ENCODE measurements around the gene CARMIL1. TPM values are rescaled to one million over a fixed set of nuclear protein-coding genes. Genes with fewer than 3 reads are reported as not detected.
A peak's percentile ranks its signal among the peaks of the same experiment; 100 is the strongest.

CARMIL1 gene
- total RNA-seq, 2 experiments from 2014 or later, result 3.9 to 4.7 TPM

DNA sequence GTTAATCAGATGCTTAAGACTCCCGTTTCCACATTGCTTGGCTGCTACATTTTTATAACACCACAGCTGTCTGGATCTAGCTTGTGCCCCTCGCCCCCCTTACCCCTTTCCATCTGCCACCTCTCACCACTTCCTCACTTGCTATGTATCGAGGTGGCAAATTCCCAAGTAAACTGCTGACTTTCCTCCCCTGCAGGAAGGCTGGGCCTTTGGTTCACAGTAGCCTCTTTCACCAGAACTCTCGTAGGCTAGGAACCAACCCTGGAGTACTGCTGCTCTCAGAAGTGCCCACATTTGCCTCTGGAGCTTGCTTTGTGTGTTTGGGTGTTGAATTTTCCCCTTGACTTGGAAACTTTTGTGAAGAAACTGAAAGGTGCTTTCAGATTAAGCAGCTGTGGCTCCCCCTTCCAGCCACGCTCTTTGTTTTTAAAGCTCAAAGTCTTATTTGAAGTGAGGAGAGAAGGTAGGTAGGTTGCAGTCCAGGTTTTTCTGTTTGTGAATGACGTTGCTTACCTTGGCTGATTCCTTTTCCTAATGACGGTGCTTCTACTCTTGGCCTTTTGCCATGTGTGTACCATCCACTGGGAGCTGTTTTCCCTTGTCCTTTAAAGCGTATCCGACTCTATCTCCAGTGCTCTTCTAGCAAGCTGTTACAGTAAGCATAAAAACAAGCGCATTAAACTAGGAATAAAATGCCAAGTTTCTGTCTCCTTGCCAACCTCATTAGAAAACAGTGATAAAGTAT is 90.4 kb downstream of the CARMIL1 start:
- ChIA-PET CTCF (interaction anchor here (1.0 to 1.8 kb wide), 5 partner anchors 12 to 121 kb away, joined by 3 to 4 read pairs (median 4); no protein-coding TSS in a partner anchor), POLR2A (interaction anchor here (0.9 to 5.3 kb wide), 6 partner anchors 9 to 90 kb away, joined by 3 to 66 read pairs (median 4); partner anchors contain the start of gene CARMIL1)
- Mint-ChIP-seq H3K9me3 (peaks cover 6% of the 10 kb centered on the region), H3K27ac (peak overlapping the region; percentile 97), H3K27me3 (no peaks in the 10 kb centered on the region), H3K4me3 (peak overlapping the region; percentile 76), H3K36me3 (ENCODE audit: low read depth) (peaks cover 9% of the 10 kb centered on the region), H3K4me1 (ENCODE audit: low read depth) (peaks cover 70% of the 10 kb centered on the region)
- ATAC-seq (ENCODE audit: poor library complexity), result peak; percentile 28
- H3K27ac ChIP-seq (ENCODE audit: low read depth in 1 of 2, low read length in 2 of 2), result peak overlapping the region; percentile 42 to 62
- peak in 6 of 14 experiments; percentile 3 to 53 (median 26) for DNase-seq
- TF ChIP-seq CTCF (IDR thresholded peaks at IDR 0.05), result no peak
- peaks cover 35% of the 10 kb centered on the region for H3K4me1 ChIP-seq (ENCODE audit: insufficient read depth, low read length)
- H3K9me3 ChIP-seq (ENCODE audit: control insufficient read depth in 1 of 2, insufficient read depth in 1 of 2, low read length in 2 of 2), result no peaks in the 10 kb centered on the region
- no peaks in the 10 kb centered on the region for H3K36me3 ChIP-seq (ENCODE audit: insufficient read depth, low read length)
- H3K4me3 ChIP-seq (ENCODE audit: low read length), result peak overlapping the region; percentile 34
- intact Hi-C loops (cut with DNase I, micrococcal nuclease), result loop anchor here (5.0 kb wide), 3 partner anchors 73 to 92 kb away; partner anchors contain the start of gene CARMIL1 (in 1 of the 2)
- no peaks in the 10 kb centered on the region for H3K27me3 ChIP-seq (ENCODE audit: control insufficient read depth in 1 of 2, insufficient read depth in 2 of 2, low read length in 2 of 2)

DNA sequence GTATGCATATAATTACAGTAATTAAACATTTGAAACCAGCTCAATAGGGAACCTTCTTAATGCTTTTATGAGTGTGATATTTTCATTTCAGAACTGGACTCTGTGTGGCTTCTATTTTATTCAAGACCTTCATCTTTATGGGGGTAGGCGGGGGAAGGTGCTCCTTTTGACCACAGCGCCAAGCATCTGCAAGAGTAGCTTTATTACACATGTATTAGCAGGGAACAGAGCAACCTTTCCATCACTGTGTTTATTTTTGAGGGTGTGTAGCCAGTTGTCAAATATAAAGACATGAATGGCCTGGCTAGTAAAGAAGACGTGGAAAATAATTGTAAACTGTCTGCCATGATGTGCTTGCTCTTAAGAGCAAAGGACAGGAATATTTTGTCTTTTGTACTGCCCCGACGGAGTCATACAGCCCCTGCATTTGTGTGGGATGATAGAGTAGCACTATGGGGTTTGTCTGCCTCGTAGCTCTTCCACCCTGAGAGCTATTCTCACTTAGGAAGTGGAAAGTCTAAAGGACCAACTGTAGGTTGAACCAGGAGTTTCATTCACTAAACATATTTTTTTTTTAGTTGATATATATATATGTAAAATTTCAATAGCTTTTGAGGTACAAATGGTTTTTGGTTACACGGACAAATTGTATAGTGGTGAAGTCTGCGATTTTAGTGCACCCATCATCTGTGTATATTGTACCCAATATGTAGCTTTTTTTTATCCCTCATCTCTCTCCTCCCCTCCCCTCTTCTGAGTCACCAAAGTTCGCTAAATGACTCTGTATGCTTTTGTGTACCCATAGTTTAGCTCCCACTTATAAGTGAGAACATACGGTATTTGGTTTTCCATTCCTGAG is 91.2 kb downstream of the CARMIL1 start:
- Histone ChIP-seq H3K27ac (ENCODE audit: low read depth in 1 of 2, low read length in 2 of 2) (peak overlapping the region; percentile 42 to 62), H3K27me3 (ENCODE audit: control insufficient read depth in 1 of 2, insufficient read depth in 2 of 2, low read length in 2 of 2) (no peaks in the 10 kb centered on the region), H3K36me3 (ENCODE audit: insufficient read depth, low read length) (no peaks in the 10 kb centered on the region), H3K9me3 (ENCODE audit: control insufficient read depth in 1 of 2, insufficient read depth in 1 of 2, low read length in 2 of 2) (peaks cover 0 to 7% of the 10 kb centered on the region in 2 experiments), H3K4me1 (ENCODE audit: insufficient read depth, low read length) (peaks cover 34% of the 10 kb centered on the region), H3K4me3 (ENCODE audit: low read length) (peak overlapping the region; percentile 34)
- Mint-ChIP-seq H3K9me3 (peaks cover 8% of the 10 kb centered on the region), H3K4me3 (peak overlapping the region; percentile 76), H3K36me3 (ENCODE audit: low read depth) (peaks cover 14% of the 10 kb centered on the region), H3K4me1 (ENCODE audit: low read depth) (peaks cover 70% of the 10 kb centered on the region), H3K27me3 (no peaks in the 10 kb centered on the region), H3K27ac (peak overlapping the region; percentile 97)
- DNase-seq (no peak), ATAC-seq (ENCODE audit: poor library complexity) (no peak)
- intact Hi-C loops (cut with DNase I, micrococcal nuclease), result no loop called here
- CTCF ChIA-PET, result interaction anchor here (1.1 to 1.8 kb wide), 4 partner anchors 35 to 120 kb away, joined by 3 to 4 read pairs (median 4); no protein-coding TSS in a partner anchor
- no peak for TF ChIP-seq CTCF (IDR thresholded peaks at IDR 0.05)
- POLR2A ChIA-PET, result interaction anchor here (0.9 to 5.3 kb wide), 5 partner anchors 9 to 71 kb away, joined by 3 to 66 read pairs (median 3); no protein-coding TSS in a partner anchor

- H3K4me3 Mint-ChIP-seq, result peak overlapping the region; percentile 65
- H3K4me3 ChIP-seq (ENCODE audit: low read length), result no peak overlapping the region
- ChIA-PET POLR2A (interaction anchor here (1.4 to 5.3 kb wide), 2 partner anchors 34 to 71 kb away, joined by 6 to 66 read pairs; no protein-coding TSS in a partner anchor), CTCF (interaction anchor here (1.3 kb wide), 1 partner anchor 45 kb away, joined by 3 read pairs; no protein-coding TSS in a partner anchor)
- peaks cover 29% of the 10 kb centered on the region for H3K4me1 ChIP-seq (ENCODE audit: insufficient read depth, low read length)
- H3K9me3 Mint-ChIP-seq, result peaks cover 10% of the 10 kb centered on the region
- peaks cover 18% of the 10 kb centered on the region for H3K36me3 Mint-ChIP-seq (ENCODE audit: low read depth)
- no peak for TF ChIP-seq CTCF (IDR thresholded peaks at IDR 0.05)
- peaks cover 66% of the 10 kb centered on the region for H3K4me1 Mint-ChIP-seq (ENCODE audit: low read depth)
- ATAC-seq (ENCODE audit: poor library complexity) (no peak), DNase-seq (no peak)
- no peak overlapping the region for H3K27ac ChIP-seq (ENCODE audit: low read depth in 1 of 2, low read length in 2 of 2)
- intact Hi-C loops (cut with DNase I, micrococcal nuclease), result no loop called here
- no peaks in the 10 kb centered on the region for H3K27me3 Mint-ChIP-seq
- peak overlapping the region; percentile 97 for H3K27ac Mint-ChIP-seq
- H3K36me3 ChIP-seq (ENCODE audit: insufficient read depth, low read length), result no peaks in the 10 kb centered on the region
- H3K27me3 ChIP-seq (ENCODE audit: control insufficient read depth in 1 of 2, insufficient read depth in 2 of 2, low read length in 2 of 2), result no peaks in the 10 kb centered on the region
- peaks cover 0 to 10% of the 10 kb centered on the region in 2 experiments for H3K9me3 ChIP-seq (ENCODE audit: control insufficient read depth in 1 of 2, insufficient read depth in 1 of 2, low read length in 2 of 2)
Measured at GRCh38 chr6:25371037-25371347, 91.8 kb downstream of the CARMIL1 start.

All from CD4-positive, alpha-beta T cell (primary cell).